ENCODE data around the gene KRTAP19-8.

The KRTAP19-8 gene

GRCh38 chr21:31038376-31038775, at the start of gene KRTAP19-8:
Gene KRTAP19-8 (minus strand): TSS chr21:31038476. CDS start chr21:31038443, 33 bp downstream.
- no peak for TF ChIP-seq CTCF (IDR thresholded peaks at IDR 0.05)
- Histone ChIP-seq H3K9me3 (ENCODE audit: control insufficient read depth, low read length) (no peaks in the 10 kb centered on the region), H2AFZ (no peak within 1 kb of the TSS), H3K4me2 (ENCODE audit: low read length) (no peak within 1 kb of the TSS), H3K36me3 (ENCODE audit: control insufficient read depth, insufficient read depth, low read length) (no peaks in the 10 kb centered on the region), H3K27me3 (ENCODE audit: control insufficient read depth, insufficient read depth, low read length) (no peaks in the 10 kb centered on the region), H3K27ac (no peak within 1 kb of the TSS), H3K4me3 (ENCODE audit: low read depth, low read length) (no peak within 1 kb of the TSS), H3K79me2 (no peaks in the 10 kb centered on the region), H3K4me1 (no peaks in the 10 kb centered on the region), H3K9ac (no peak within 1 kb of the TSS)

GRCh38 chr21:31087639-31088473, 49.6 kb upstream of the KRTAP19-8 start:
- H3K79me2 ChIP-seq, result no peaks in the 10 kb centered on the region
- no peaks in the 10 kb centered on the region for H3K36me3 ChIP-seq (ENCODE audit: control insufficient read depth, insufficient read depth, low read length)
- H3K4me2 ChIP-seq (ENCODE audit: low read length), result no peak overlapping the region
- H3K9ac ChIP-seq, result no peak overlapping the region
- H3K4me3 ChIP-seq (ENCODE audit: low read depth, low read length), result no peak overlapping the region
- H3K27me3 ChIP-seq (ENCODE audit: control insufficient read depth, insufficient read depth, low read length), result no peaks in the 10 kb centered on the region
- H3K27ac ChIP-seq, result no peak overlapping the region
- H3K9me3 ChIP-seq (ENCODE audit: control insufficient read depth, low read length), result no peaks in the 10 kb centered on the region
- H2AFZ ChIP-seq, result no peak overlapping the region
- H3K4me1 ChIP-seq, result no peaks in the 10 kb centered on the region
- no peak for TF ChIP-seq CTCF (IDR thresholded peaks at IDR 0.05)

GRCh38 chr21:31084689-31085088, 46.4 kb upstream of the KRTAP19-8 start:
- H2AFZ ChIP-seq, result no peak overlapping the region
- H3K27ac ChIP-seq, result no peak overlapping the region
- H3K36me3 ChIP-seq (ENCODE audit: control insufficient read depth, insufficient read depth, low read length), result no peaks in the 10 kb centered on the region
- TF ChIP-seq CTCF (IDR thresholded peaks at IDR 0.05), result no peak
- no peak overlapping the region for H3K9ac ChIP-seq
- H3K4me1 ChIP-seq, result no peaks in the 10 kb centered on the region
- H3K4me2 ChIP-seq (ENCODE audit: low read length), result no peak overlapping the region
- H3K79me2 ChIP-seq, result no peaks in the 10 kb centered on the region
- H3K4me3 ChIP-seq (ENCODE audit: low read depth, low read length), result no peak overlapping the region
- no peaks in the 10 kb centered on the region for H3K9me3 ChIP-seq (ENCODE audit: control insufficient read depth, low read length)
- H3K27me3 ChIP-seq (ENCODE audit: control insufficient read depth, insufficient read depth, low read length), result no peaks in the 10 kb centered on the region

- H3K9me3 ChIP-seq (ENCODE audit: control insufficient read depth, low read length), result no peaks in the 10 kb centered on the region
- no peak overlapping the region for H2AFZ ChIP-seq
- H3K4me3 ChIP-seq (ENCODE audit: low read depth, low read length), result no peak overlapping the region
- H3K27me3 ChIP-seq (ENCODE audit: control insufficient read depth, insufficient read depth, low read length), result no peaks in the 10 kb centered on the region
- no peak overlapping the region for H3K9ac ChIP-seq
- H3K79me2 ChIP-seq, result no peaks in the 10 kb centered on the region
- no peaks in the 10 kb centered on the region for H3K36me3 ChIP-seq (ENCODE audit: control insufficient read depth, insufficient read depth, low read length)
- no peak for TF ChIP-seq CTCF (IDR thresholded peaks at IDR 0.05)
- no peak overlapping the region for H3K27ac ChIP-seq
- H3K4me1 ChIP-seq, result no peaks in the 10 kb centered on the region
- no peak overlapping the region for H3K4me2 ChIP-seq (ENCODE audit: low read length)
Measured at GRCh38 chr21:31078796-31079195, 40.5 kb upstream of the KRTAP19-8 start.

GRCh38 chr21:31078216-31078615, 39.9 kb upstream of the KRTAP19-8 start:
- no peaks in the 10 kb centered on the region for H3K9me3 ChIP-seq (ENCODE audit: control insufficient read depth, low read length)
- H3K27ac ChIP-seq, result no peak overlapping the region
- no peaks in the 10 kb centered on the region for H3K36me3 ChIP-seq (ENCODE audit: control insufficient read depth, insufficient read depth, low read length)
- H3K4me1 ChIP-seq, result no peaks in the 10 kb centered on the region
- H3K4me3 ChIP-seq (ENCODE audit: low read depth, low read length), result no peak overlapping the region
- H3K79me2 ChIP-seq, result no peaks in the 10 kb centered on the region
- H3K4me2 ChIP-seq (ENCODE audit: low read length), result no peak overlapping the region
- no peak overlapping the region for H2AFZ ChIP-seq
- H3K9ac ChIP-seq, result no peak overlapping the region
- no peaks in the 10 kb centered on the region for H3K27me3 ChIP-seq (ENCODE audit: control insufficient read depth, insufficient read depth, low read length)
- TF ChIP-seq CTCF (IDR thresholded peaks at IDR 0.05), result no peak
